Fibroblast of lung (primary cell): ENCODE data around the gene GUCY1A2.

Experiments used
- CTCF ChIP-seq, 2 donors: IDR thresholded peaks in 1 of 2; conservative IDR thresholded peaks in 1 of 2; 1 replicate in 1 of 2; 2 replicates in 1 of 2; pipeline ENCODE4 v1.5.1; 2011 to 2012; ENCODE audit warnings: low read length in 2 of 2, control low read depth in 1 of 2, inconsistent platforms in 1 of 2, low read depth in 1 of 2, mild to moderate bottlenecking in 1 of 2
- EZH2 ChIP-seq: IDR thresholded peaks from 2 replicates; pipeline ENCODE4 v1.5.1; 2012; ENCODE audit warnings: low read length, control low read depth, mild to moderate bottlenecking; ENCODE audit errors: missing control alignments

DNA sequence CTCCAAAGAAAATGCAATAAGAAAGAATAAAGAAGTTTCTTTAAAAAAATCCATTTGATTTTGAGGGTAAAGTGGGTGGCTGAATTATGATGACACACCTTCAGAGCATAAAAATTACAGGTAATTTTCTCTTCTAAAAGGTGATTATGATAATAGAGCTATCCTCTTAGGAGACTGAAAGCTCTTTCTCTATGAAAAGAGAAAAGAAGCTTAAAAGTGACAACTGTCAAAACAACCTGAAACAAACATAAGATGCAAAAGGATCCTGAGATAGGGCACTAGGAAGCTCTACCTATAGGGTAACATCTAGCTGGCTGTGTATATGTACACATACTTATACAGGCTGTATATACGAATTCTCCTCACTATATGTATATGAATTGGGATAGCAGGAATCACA lies 270.2 kb downstream of the GUCY1A2 start:
- TF ChIP-seq CTCF (conservative IDR thresholded peaks at IDR 0.05 in 1 of 2, IDR thresholded peaks at IDR 0.05 in 1 of 2; ENCODE audit: low read depth in 1 of 2, low read length in 2 of 2) (no peak), EZH2 (no peak)
